Amniotic epithelial cell (primary cell): Measurements from ENCODE around the gene PIP5K1A.
"Not testable (repeated sequence)": the region's sequence is repeated elsewhere in the genome, so short reads cannot be mapped to it uniquely, and the experiment has no call there.

Experiments
- DNase-seq: peaks from one replicate; pipeline ENCODE4 v3.0.0-alpha.2; 2010; ENCODE audit warnings: low read depth

The PIP5K1A gene, protein sequence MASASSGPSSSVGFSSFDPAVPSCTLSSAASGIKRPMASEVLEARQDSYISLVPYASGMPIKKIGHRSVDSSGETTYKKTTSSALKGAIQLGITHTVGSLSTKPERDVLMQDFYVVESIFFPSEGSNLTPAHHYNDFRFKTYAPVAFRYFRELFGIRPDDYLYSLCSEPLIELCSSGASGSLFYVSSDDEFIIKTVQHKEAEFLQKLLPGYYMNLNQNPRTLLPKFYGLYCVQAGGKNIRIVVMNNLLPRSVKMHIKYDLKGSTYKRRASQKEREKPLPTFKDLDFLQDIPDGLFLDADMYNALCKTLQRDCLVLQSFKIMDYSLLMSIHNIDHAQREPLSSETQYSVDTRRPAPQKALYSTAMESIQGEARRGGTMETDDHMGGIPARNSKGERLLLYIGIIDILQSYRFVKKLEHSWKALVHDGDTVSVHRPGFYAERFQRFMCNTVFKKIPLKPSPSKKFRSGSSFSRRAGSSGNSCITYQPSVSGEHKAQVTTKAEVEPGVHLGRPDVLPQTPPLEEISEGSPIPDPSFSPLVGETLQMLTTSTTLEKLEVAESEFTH

DNA sequence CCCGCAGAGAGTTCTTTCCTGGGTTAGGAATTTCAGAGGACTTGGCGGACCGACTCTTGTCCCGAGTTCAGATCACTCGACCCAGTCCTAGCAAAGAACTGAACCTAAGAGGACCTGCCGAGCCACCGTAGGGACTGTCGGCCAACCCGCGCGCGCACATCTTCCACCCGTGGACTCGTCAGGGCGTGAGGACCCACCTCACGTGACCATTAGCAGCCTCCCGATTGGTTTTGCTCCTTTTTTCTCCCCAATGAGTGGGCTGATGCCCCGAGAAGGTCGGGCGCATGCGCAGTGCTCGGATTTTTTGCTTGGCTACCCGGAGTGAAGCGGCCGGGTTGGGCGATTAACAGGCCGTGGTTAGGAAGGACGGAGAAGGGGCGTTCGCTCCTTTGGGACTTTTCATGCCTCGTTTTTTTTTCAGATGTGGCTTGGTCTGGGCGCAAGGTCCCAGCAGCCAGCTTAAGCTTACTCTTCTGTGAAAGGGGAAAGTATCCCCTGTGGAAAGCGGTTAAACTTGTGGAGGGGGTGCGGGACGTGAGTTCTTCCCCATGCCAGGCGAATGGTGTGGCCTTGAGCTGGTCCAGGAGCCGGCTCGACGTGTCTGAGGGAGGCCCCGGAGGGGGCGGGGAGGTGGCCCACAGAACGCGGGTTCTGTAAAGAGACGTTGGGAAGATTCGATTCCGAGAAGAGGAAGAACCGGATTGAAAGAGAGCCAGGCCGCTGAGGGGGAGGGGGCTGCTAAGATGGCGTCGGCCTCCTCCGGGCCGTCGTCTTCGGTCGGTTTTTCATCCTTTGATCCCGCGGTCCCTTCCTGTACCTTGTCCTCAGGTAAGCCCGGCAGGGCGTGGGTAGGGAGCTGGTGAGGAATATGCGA is at the start of gene PIP5K1A:
Gene PIP5K1A, plus strand, starts transcription at position 299 of the 874 bp plus-strand sequence. Its CDS starts 445 bp downstream, at position 744.
- peak; percentile 97 for DNase-seq

DNA sequence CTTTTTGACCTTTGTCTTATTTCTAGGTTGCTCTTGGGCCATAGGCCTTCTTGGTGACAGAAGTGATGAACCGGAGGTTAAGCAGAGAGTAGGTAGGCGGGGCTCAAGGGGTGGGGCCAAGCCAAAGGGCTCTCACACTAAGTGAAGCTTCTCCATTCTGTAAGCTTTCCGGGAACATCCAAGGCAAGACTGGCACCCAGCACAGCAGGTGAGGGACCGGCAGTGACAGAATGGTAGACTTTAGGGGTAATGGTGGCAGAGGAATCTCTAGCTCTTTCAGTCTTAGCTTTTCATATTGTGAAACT is 41.9 kb upstream of the PIP5K1A start, which contains the start of gene TNFAIP8L2:
Gene TNFAIP8L2, plus strand, starts transcription at position 135 of the 305 bp plus-strand sequence. CDS start 2,049 bp downstream, outside the sequence.
- no peak for DNase-seq

DNA sequence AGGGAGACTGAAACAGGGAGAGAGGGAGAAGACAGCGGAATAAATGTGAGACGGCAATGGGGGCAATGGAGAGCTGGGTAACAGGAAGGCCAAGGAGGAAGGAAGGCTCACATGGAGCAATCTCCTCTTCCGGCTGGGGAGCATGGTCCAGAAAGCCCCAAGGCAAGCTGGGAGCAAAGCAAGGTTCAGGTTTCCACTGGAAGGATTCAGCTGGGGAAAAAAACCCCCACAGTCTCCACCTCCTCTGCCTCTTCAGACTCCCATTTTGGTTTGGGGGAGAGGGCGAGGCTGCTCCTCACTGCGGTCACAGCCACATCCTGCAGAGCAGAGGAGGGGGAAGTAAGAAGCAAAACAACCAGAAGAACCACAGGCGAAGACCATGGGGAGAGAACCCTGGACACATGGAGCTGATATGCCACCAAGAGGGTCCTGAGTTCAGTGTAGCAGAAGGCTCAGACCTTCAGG is 41.3 kb upstream of the PIP5K1A start:
- DNase-seq, result no peak

DNA sequence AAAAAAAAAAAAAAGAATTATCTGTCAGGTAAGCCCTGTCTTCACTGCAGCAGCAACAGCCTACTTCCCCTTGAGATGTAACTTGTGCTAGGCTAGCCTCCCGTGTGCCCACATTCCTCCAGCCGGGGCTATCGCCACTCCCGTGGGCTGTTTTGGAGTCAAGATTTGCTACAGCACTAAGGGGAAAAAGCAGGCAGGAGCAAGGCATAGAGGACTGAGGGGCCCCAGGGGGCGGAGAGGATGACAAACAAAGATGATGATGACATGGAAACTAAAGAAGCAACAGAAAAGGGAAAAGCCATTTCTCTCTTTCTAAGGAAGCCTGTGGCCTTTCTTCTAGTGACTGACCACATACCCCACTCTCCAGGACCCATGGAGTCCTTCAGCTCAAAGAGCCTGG is 40.0 kb upstream of the PIP5K1A start:
- no peak for DNase-seq

DNA sequence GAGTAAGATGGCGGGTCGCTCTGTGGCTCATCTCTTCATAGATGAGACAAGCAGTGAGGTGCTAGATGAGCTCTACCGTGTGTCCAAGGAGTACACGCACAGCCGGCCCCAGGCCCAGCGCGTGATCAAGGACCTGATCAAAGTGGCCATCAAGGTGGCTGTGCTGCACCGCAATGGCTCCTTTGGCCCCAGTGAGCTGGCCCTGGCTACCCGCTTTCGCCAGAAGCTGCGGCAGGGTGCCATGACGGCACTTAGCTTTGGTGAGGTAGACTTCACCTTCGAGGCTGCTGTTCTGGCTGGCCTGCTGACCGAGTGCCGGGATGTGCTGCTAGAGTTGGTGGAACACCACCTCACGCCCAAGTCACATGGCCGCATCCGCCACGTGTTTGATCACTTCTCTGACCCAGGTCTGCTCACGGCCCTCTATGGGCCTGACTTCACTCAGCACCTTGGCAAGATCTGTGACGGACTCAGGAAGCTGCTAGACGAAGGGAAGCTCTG is 39.6 kb upstream of the PIP5K1A start:
- no peak for DNase-seq

DNA sequence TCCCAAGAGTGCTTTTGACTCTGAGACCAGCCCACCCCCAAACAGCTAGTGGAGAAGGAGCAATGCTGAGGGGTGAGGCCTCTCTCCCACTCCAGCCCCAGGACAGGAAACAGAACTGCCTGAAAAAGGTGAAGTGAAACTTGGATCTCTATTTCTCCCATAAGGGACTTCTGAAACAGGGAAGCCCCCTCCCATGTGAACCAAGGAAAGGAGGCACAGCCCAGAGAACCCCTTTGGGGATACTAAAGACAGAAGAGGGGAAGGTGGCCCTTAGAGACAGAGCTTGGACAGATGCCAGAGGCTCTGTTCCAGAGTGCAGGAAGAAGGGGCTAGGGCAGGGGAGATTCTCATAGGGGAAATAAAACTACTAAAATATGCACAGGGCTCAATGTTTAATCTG is 39.0 kb upstream of the PIP5K1A start:
- no peak for DNase-seq

DNA sequence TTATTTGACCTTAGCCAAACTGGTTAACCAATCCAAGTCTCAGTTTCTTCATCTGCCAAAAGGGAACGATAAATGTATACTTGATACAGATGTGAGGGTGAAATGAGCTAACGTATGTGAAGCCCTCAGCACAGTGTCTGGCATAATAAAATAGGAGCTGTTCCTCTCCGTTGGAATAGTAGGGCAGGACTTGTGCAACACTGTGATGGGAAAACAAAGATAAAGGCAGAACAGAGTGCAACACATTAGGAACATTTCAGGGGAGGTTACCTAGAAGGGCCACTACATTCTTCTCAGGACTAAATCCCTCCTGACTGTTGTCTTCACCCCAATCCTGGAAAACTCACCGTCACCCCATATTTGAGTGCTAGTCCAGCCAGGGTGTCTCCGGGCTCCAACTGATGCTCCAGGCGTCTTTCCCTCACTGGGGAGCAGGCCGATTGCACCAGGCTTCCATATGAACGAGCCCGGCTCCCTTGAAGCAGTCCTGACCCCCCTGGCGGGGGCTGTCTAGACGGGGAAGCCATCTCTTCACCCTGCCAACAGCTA is 33.5 kb upstream of the PIP5K1A start:
- peak; percentile 67 for DNase-seq

DNA sequence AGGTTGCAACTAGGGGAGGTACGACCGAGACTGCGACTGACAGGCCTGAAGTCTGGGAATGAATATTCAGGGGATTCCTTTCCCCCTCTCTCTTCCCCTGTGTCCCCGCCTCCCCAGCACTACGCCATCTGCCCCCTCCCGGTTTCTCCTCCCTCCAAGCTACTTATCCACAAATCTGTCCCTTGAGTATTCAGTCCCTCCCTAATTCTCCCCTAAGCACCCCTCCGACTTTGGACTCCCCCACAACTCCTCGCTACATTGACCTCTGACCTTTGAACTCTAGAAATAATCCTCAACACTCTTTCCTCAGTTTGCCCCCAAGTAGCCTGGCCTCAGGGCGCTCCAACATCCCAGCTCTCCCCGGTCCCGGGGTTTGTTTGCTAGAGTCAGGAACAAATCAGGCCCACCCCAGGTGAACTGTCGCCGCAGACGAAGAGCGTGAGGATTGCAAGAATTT is 33.0 kb upstream of the PIP5K1A start:
- peak; percentile 51 for DNase-seq

DNA sequence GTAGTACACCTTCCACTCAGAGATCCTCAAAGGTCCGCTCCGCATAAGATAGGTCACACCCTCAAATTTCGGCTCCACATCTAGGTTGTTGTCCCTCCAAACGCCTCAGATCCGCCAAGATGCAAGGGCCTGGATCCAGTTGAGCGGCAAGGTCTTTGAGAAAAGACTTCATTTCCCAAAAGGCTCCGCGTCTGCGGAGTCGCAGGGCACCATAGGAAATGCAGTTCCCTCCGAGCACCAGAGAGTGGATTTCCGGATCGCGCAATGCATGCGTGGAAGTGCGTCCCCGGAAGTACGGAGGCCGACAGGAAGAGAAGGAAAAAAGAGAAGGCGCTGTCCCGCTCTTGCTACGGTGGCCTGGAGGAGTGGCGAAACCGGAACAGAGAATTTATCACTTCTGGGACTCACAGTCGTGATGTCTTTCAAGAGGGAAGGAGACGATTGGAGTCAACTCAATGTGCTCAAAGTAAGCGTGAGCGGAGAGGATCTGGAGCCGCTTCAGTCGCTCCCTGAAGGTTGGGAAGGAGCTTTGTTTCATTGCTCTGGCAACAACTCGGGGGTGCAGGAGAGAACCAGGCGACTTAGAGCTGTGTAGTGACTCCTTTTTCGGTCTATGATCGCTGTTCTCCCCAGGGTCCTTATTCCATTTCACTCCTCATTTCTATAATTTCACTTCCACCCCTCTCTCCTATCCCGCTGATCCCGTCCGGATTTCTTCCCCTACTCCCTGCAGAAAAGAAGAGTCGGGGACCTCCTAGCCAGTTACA is 32.4 kb upstream of the PIP5K1A start, which contains the start of the genes LYSMD1 and SCNM1:
Gene LYSMD1, minus strand, starts transcription at position 165 of the 767 bp plus-strand sequence. CDS start 644 bp downstream, outside the sequence.
Gene SCNM1, plus strand, starts transcription at position 407 of the 767 bp plus-strand sequence. Its CDS starts 9 bp downstream, at position 416.
- peak; percentile 99 for DNase-seq

DNA sequence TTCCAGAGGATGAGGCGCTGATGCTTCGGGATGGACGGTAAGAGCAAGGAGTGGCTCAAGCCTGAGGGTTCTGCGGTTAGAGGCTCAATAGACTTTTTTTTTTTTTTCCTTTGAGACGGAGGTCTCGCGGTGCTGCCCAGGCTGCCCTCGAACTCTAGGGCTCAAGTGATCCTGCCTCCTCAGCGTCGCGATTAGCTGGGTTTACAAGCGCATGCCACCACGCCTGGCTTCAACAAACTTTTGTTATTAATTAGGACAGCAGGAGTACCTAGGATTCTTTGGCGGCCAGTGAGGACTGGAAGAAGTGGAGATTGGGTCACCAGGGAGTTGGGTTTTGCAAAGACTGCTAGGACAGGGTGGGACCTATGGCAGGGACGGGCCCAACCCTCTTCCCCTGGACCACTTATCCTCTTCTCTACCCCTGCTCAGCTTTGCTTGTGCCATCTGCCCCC is 31.8 kb upstream of the PIP5K1A start:
- peak; percentile 82 for DNase-seq

DNA sequence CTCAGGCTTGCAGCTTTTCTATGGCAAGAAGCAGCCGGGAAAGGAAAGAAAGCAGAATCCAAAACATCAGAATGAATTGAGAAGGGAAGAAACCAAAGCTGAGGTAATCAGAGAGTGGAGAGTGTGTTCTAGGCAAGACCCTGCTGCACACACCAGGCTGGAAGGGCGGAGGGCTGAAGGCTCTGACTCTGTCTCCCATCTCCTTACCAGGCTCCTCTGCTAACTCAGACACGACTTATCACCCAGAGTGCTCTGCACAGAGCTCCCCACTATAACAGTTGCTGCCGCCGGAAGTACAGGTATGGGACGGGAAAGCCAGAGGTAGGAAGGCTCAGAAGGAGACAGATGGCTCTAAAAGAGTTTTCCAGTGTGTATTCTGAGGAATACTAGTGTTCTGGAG is 31.2 kb upstream of the PIP5K1A start:
- no peak for DNase-seq

DNA sequence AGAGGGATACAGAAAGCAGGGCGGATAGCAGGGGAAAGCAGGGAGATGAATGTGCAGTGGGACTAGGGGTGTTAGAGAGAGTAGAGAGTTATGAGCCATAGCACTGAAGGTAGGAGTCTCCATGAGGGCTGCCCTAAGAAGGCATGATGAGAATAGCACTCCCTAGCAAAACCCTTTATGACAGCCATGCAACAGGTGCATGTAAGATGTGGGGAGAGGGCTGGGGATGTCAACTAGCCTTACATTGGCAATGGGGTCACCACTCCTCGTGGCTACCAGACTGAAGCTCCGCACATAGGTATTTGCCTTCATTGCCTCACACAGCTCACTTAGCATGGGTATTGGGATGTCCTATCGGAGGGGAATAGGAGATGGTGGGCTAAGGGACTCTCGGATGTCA is 27.2 kb upstream of the PIP5K1A start:
- DNase-seq, result no peak

DNA sequence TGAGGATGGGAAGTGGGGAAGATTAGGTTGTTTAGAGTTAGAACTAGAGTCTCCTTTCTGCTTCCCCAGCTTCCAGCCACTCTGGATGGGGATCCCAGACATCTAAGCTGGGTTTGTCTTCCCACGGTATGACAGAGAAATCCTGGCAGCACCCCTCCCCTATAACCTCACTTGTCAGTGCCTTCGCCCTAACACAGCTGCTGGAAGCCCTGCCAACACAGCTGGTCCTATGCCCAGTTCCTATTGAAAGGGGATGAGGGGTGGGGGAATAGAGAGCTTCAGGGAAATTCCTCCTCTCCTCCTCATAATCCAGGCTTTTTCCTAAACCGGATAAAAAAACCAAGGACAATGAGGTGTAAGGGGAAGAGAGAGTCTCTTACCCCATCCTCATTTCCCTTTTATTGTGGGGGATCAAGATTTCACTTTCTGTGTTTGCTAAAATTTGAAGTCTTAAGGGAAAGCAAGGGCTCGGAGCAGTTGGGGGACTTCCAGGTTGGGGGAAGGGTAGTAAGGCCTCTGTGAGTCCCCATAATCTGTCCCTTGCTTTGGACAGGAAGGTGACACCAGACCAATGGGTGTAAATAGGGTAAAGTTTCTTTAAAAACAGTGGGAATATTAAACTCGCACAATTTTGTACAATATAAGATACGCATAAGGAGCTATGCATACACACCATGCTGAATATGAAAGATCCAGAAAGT is 23.2 kb upstream of the PIP5K1A start:
- DNase-seq, result no peak

DNA sequence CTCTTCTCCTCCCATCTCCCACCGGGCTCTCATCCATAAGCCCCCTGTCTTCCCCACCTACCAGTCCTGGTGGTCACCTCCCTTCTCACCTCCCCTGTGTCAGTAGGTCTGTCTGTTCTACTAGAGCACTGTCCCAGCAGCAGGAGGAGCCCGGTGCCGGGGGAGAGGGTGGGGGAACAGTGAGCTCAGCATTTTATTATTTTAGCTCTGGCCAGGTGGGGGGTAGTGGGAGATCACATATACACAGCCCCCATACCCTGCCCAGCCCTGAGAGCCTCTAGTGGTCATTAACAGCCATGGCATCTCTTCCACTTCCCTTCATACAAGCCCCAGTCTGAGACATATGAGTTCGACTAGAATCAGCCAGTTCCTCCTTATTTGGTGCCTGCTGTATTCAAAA is 22.5 kb upstream of the PIP5K1A start, which contains the start of gene TMOD4:
Gene TMOD4, minus strand, starts transcription at position 119 of the 400 bp plus-strand sequence. CDS start 1,106 bp downstream, outside the sequence.
- peak; percentile 13 for DNase-seq

DNA sequence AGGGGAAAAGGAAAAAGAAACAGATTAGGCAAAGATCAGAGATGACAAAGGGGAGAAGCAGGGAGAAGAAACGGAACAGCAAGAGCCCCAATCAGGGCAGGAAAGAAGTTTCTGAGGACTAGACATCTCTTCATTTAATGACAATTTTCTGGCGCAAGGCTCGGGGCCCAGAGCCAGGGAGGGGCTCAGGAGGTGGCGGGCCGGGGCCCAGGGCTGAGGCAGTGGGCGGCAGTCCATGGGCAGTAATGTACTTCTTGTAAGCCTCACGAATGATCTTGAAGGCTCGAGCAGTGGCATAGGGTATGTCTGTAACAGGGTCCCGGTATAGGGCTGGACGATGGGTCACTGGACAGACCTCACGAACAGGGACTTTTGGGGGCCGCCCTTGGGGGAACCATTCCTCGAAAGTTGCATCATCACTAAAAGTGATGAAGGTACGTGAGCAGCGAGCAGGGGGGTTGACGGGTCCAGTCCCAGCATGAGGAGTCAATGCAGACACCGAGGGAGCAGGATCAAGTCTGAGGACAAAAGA is 21.8 kb upstream of the PIP5K1A start:
- DNase-seq, result no peak

DNA sequence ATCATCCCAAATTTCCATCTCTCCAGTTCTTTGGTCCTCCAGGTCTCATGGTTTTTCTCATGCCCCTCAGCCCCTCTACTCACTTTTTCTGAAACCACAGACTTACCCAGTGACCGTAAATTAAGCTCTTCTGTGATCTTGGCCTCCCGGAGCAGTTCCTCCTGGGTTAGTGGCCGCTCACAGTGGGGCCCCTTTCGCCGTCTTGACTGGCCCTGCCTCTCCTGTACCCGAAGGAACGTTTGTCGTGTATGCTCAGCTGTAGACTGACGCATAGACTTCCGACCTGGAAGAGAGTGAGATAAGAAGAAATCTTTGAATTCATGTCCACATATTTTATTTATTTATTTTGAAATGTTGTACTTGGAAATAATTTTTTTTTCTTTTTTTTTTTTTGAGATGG is 14.1 kb upstream of the PIP5K1A start:
- no peak for DNase-seq

DNA sequence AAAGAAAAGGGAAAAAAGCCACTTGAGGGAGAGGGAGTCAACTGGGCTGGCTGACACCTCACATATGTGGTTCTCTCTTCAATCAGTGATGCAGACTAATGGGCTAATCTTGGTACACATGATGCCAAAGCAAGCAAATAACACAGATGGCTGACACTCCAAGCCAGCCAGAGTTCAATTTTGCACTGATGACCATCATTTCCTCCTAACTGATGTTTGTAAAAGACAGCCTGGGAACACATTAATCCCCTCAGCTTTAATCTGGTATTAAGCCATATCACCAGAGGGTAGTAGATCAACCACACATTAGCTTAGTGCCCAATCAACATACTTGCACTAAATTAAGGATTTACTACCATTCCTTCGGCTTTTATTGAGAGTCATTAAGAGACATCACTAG is 11.1 kb upstream of the PIP5K1A start:
- DNase-seq, result no peak

DNA sequence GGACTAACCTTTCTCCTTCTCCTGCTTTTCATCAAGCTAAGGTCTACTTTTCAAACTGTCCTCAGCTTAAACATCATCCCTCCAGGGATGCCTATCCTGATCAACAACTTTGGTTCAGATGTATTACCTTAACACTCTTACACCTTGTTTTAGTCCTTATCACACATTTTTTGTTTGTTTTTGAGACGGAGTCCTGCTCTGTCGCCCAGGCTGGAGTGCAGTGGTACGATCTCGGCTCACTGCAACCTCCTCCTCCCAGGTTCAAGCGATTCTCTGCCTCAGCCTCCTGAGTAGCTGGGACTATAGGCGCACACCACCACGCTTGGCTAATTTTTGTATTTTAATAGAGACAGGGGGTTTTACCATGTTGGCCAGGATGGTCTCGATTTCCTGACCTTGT is 9.7 kb upstream of the PIP5K1A start:
- DNase-seq, result not testable (repeated sequence)

DNA sequence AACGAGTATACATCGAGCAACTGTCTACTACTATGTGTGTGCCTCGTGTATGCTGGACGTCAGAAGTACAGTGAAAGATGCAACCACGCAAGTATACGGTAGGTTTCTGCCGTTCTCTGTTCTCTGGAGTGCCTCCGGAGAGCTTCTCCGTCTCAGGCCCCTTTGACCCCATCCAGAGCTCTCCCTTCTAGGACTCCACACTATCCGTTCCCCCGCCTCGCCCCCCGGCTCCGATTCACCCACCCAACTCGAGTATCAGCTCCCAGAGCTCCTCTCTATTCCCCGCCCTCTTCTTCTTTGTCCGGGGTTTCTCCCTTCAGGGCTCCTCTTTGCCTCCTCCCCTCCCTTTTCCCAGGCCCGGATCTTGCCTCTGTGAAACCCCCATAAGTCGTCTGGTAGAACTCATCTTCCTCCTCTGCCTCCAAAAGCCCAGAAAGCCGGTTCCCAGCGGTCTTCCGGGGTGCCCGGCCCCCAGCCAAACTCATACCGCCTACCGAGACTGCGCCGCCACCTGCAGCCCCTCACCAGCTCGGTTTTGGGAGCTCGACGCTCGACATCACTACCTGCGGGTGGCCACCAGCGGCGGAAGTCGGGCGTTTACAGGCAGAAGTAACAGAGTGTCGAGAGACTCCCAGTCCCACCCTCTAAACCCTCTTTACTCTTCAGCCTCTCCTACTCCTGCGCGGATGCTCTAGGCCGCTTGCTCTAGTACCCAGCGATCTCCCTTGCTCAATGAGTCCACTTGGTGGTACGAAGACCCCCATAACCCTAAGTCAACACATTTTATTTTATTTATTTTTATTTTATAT is 8.5 kb upstream of the PIP5K1A start, which contains the start of gene VPS72:
Gene VPS72, minus strand, starts transcription at position 561 of the 809 bp plus-strand sequence. Its CDS starts 76 bp downstream, at position 485.
- peak; percentile 89 for DNase-seq
